AG10803 (cell line): Measurements from ENCODE around the gene APLF.
"Not testable (repeated sequence)": the region's sequence is repeated elsewhere in the genome, so short reads cannot be mapped to it uniquely, and the experiment has no call there.

Experiments
- DNase-seq: peaks from one replicate; pipeline ENCODE4 v3.0.0; 2010; ENCODE audit warnings: low read depth
- H3K4me3 ChIP-seq: 2 replicates; pipeline ENCODE4 v1.5.1; 2011; ENCODE audit warnings: mild to moderate bottlenecking, low read length, control low read depth
- TF ChIP-seq, protein P1 (sequence below): conservative IDR thresholded peaks from 2 replicates; pipeline ENCODE4 v1.5.1; 2011; ENCODE audit warnings: mild to moderate bottlenecking, low read length, control low read depth, inconsistent platforms

Gene APLF

DNA sequence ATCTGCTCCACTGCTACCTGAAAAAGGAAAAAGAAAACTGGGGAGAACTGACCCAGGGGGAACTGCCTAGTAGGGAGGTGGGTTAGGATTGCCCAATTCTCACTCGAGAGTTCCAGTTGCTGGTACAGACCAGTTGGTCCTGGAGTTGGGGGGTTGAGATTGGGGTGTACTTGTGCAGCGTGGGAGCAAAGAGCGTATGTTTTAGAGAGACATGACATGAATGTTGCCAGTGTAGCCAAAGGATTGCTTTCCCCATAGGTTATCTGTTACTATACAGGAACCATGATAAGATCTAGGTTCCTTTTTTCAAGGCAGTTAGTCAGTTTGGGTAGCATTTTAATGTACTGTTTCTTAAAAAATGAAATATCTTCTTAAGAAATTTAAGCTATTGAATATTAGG lies 68.6 kb downstream of the APLF start:
- TF ChIP-seq, protein P1, sequence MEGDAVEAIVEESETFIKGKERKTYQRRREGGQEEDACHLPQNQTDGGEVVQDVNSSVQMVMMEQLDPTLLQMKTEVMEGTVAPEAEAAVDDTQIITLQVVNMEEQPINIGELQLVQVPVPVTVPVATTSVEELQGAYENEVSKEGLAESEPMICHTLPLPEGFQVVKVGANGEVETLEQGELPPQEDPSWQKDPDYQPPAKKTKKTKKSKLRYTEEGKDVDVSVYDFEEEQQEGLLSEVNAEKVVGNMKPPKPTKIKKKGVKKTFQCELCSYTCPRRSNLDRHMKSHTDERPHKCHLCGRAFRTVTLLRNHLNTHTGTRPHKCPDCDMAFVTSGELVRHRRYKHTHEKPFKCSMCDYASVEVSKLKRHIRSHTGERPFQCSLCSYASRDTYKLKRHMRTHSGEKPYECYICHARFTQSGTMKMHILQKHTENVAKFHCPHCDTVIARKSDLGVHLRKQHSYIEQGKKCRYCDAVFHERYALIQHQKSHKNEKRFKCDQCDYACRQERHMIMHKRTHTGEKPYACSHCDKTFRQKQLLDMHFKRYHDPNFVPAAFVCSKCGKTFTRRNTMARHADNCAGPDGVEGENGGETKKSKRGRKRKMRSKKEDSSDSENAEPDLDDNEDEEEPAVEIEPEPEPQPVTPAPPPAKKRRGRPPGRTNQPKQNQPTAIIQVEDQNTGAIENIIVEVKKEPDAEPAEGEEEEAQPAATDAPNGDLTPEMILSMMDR: no peak
- no peak overlapping the region for H3K4me3 ChIP-seq
- no peak for DNase-seq

DNA sequence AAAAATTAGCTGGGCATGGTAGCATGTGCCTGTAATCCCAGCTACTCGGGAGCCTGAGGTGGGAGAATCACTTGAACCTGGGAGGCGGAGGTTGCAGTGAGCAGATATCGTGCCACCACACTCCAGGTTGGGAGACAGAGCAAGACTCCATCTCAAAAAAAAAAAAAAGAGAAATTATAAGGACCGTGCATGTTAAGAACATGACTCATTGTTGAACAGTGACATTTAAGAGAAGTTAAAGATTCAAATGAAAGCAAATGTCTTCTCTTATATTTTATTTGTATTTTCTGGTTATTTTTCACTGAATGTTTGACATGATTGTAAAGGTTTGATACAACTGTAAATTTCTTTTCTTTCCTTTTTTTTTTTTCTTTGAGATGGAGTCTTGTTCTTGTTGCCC lies 69.6 kb downstream of the APLF start:
- no peak for DNase-seq
- TF ChIP-seq, protein P1: no peak
- H3K4me3 ChIP-seq: no peak overlapping the region

DNA sequence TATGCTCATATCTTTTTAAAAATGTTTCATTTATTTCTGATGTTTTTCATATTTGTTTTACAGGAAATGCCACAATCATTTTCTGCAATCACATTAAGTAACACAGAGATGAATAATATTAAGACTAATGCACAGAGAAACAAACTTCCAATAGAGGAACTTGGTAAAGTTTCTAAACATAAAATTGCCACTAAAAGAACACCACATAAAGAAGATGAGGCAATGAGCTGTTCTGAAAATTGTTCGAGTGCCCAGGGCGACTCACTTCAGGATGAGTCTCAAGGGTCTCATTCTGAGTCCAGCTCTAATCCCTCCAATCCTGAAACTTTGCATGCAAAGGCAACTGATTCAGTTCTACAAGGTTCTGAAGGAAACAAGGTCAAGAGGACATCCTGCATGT lies 70.4 kb downstream of the APLF start:
- H3K4me3 ChIP-seq: no peak overlapping the region
- TF ChIP-seq, protein P1: no peak
- peak; percentile 4 for DNase-seq

DNA sequence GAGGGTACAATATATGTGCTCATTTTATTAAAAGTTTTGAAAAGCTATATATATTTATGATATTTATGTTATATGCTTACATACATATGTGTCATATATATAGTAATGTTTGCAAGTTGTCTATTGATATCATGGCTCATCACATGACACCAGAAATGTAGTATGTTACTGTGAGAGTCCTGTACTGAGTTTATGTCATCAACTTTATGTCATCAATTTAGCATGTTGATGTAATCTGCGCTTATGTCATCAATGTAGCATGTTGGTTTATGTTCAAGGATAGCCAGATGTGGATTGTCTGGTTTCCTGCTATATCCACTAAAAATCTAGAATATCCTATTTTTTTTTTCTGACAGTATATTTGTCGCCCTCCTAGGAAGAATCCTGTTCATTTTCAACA lies 77.4 kb downstream of the APLF start:
- no peak overlapping the region for H3K4me3 ChIP-seq
- TF ChIP-seq, protein P1: no peak
- DNase-seq: no peak

DNA sequence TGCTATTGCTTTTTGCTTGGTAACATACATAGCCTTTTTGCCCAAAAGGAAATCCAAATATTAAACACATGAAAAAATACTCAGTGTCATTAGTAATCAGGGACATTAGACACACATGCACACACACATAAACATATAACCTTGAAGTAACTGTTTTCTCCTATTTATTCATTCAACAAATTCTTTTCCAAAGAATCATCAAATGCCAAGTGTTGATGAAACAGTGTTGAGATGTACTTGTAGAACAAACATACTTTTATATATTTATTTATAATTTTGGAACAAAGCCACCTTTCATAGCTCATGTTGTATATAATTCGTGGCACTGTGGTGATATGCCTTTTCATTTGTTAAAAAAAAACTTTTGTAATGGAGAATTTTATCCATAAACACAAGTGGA lies 81.0 kb downstream of the APLF start:
- TF ChIP-seq, protein P1: no peak
- H3K4me3 ChIP-seq: no peak overlapping the region
- peak; percentile 20 for DNase-seq

DNA sequence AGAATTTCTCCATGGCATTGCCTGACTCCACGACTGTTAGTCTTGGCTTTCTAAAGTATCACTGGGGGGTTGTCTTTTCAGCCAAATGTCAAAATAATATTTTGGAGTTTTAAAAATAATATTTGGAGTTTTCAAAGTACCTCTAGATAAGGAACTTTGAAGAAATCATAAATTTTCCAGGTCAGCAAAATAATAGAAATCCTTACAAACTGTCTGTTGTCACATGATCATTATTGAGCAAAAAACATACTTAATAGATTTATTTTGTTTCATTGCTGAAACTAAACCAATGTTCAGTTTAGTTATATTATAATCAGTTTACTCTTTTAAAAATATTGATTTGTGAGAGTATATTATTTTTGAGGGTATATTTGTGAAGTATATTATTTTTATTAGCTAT lies 85.7 kb downstream of the APLF start:
- no peak overlapping the region for H3K4me3 ChIP-seq
- no peak for DNase-seq
- TF ChIP-seq, protein P1: no peak

DNA sequence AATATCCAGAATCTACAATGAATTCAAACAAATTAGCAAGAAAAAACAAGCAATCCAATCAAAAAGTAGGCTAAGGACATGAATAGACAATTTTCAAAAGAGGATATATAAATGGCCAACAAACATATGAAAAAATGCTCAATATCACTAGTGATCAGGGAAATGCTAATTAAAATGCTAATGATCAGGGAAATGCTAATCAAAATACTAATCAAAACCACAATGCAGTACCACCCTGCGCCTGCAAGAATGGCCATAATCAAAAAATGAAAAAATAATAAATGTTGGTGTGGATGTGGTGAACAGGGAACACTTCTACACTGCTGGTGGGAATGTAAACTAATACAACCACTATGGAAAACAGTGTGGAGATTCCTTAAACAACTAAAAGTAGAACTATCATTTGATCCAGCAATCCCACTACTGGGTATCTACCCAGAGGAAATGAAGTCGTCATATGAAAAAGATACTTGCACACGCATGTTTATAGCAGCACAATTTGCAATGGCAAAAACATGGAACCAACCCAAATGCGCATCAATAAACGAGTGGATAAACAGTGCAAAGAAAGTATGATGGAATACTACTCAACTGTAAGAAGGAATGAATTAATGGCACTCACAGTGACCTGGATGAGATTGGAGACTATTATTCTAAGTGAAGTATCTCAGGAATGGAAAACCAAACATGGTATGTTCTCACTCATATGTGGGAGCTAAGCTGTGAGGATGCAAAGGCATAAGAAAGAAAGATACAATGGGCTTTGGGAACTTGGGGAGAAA lies 88.2 kb downstream of the APLF start:
- not testable (repeated sequence) for DNase-seq

More for the DNA sequence above, 88.2 kb downstream of the APLF start:
- not testable (repeated sequence) for H3K4me3 ChIP-seq
